Measurements from ENCODE around the gene XRCC5. TPM values are rescaled to one million over a fixed set of nuclear protein-coding genes. Genes with fewer than 3 reads are reported as not detected.

XRCC5 gene
- total RNA-seq, 2 donors from 2014 or later: 492 to 493 TPM

- H3K9ac ChIP-seq (ENCODE audit: extremely low read depth, low read length, poor library complexity, severe bottlenecking): no peak overlapping the region
- DNase-seq: no peak
- H3K27ac Mint-ChIP-seq: no peak overlapping the region
- WGBS, 2 experiments (ENCODE audit: insufficient coverage in 1 of 2, insufficient read length in 1 of 2): 94 to 95% methylated on average over 1 of the region's 1 CpG
- H3K36me3 ChIP-seq (ENCODE audit: control insufficient read depth, insufficient read depth, low read length): peaks cover 98% of the 10 kb centered on the region
- H3K36me3 Mint-ChIP-seq (ENCODE audit: low read depth): peaks cover 60% of the 10 kb centered on the region
- H3K4me1 ChIP-seq (ENCODE audit: control insufficient read depth, insufficient read depth, low read length): peaks cover 3% of the 10 kb centered on the region
- no peak overlapping the region for H3K4me3 ChIP-seq (ENCODE audit: low read length)
- no peaks in the 10 kb centered on the region for H3K9me3 Mint-ChIP-seq
- no peak overlapping the region for H3K27ac ChIP-seq (ENCODE audit: low read depth, low read length)
- no peak for TF ChIP-seq CTCF (conservative IDR thresholded peaks at IDR 0.05)
- H3K4me1 Mint-ChIP-seq: peaks cover 16% of the 10 kb centered on the region
- no peaks in the 10 kb centered on the region for H3K9me3 ChIP-seq (ENCODE audit: control insufficient read depth, low read length)
- no peaks in the 10 kb centered on the region for H3K27me3 ChIP-seq (ENCODE audit: control insufficient read depth, insufficient read depth, low read length, poor library complexity, severe bottlenecking)
- H3K27me3 Mint-ChIP-seq (ENCODE audit: insufficient read depth): no peaks in the 10 kb centered on the region
- H3K4me3 Mint-ChIP-seq: no peak overlapping the region
Observed at GRCh38 chr2:216144372-216144771, 35.2 kb downstream of the XRCC5 start.

GRCh38 chr2:216144857-216145256, 35.7 kb downstream of the XRCC5 start:
- peaks cover 60% of the 10 kb centered on the region for H3K36me3 Mint-ChIP-seq (ENCODE audit: low read depth)
- peaks cover 98% of the 10 kb centered on the region for H3K36me3 ChIP-seq (ENCODE audit: control insufficient read depth, insufficient read depth, low read length)
- no peak overlapping the region for H3K27ac Mint-ChIP-seq
- H3K27me3 ChIP-seq (ENCODE audit: control insufficient read depth, insufficient read depth, low read length, poor library complexity, severe bottlenecking): no peaks in the 10 kb centered on the region
- DNase-seq: no peak
- no peak overlapping the region for H3K27ac ChIP-seq (ENCODE audit: low read depth, low read length)
- H3K27me3 Mint-ChIP-seq (ENCODE audit: insufficient read depth): no peaks in the 10 kb centered on the region
- H3K9me3 ChIP-seq (ENCODE audit: control insufficient read depth, low read length): no peaks in the 10 kb centered on the region
- 93 to 100% methylated on average over 2 to 3 of the region's 4 CpGs for WGBS, 2 experiments (ENCODE audit: insufficient coverage in 1 of 2, insufficient read length in 1 of 2)
- H3K4me3 ChIP-seq (ENCODE audit: low read length): no peak overlapping the region
- H3K4me3 Mint-ChIP-seq: no peak overlapping the region
- peaks cover 16% of the 10 kb centered on the region for H3K4me1 Mint-ChIP-seq
- H3K9ac ChIP-seq (ENCODE audit: extremely low read depth, low read length, poor library complexity, severe bottlenecking): no peak overlapping the region
- no peak for TF ChIP-seq CTCF (conservative IDR thresholded peaks at IDR 0.05)
- H3K4me1 ChIP-seq (ENCODE audit: control insufficient read depth, insufficient read depth, low read length): peaks cover 3% of the 10 kb centered on the region
- no peaks in the 10 kb centered on the region for H3K9me3 Mint-ChIP-seq

GRCh38 chr2:216146573-216146972, 37.4 kb downstream of the XRCC5 start:
- peaks cover 16% of the 10 kb centered on the region for H3K4me1 Mint-ChIP-seq
- peaks cover 56% of the 10 kb centered on the region for H3K36me3 Mint-ChIP-seq (ENCODE audit: low read depth)
- H3K4me1 ChIP-seq (ENCODE audit: control insufficient read depth, insufficient read depth, low read length): peaks cover 3% of the 10 kb centered on the region
- peak; percentile 55 for DNase-seq
- no peak overlapping the region for H3K27ac ChIP-seq (ENCODE audit: low read depth, low read length)
- no peak overlapping the region for H3K4me3 Mint-ChIP-seq
- H3K27me3 Mint-ChIP-seq (ENCODE audit: insufficient read depth): no peaks in the 10 kb centered on the region
- H3K4me3 ChIP-seq (ENCODE audit: low read length): no peak overlapping the region
- no peaks in the 10 kb centered on the region for H3K9me3 Mint-ChIP-seq
- no peak overlapping the region for H3K27ac Mint-ChIP-seq
- no peak for TF ChIP-seq CTCF (conservative IDR thresholded peaks at IDR 0.05)
- no peaks in the 10 kb centered on the region for H3K27me3 ChIP-seq (ENCODE audit: control insufficient read depth, insufficient read depth, low read length, poor library complexity, severe bottlenecking)
- WGBS, 2 experiments (ENCODE audit: insufficient coverage in 1 of 2, insufficient read length in 1 of 2): 70 to 100% methylated on average over 1 to 4 of the region's 4 CpGs
- H3K36me3 ChIP-seq (ENCODE audit: control insufficient read depth, insufficient read depth, low read length): peaks cover 98% of the 10 kb centered on the region
- no peak overlapping the region for H3K9ac ChIP-seq (ENCODE audit: extremely low read depth, low read length, poor library complexity, severe bottlenecking)
- H3K9me3 ChIP-seq (ENCODE audit: control insufficient read depth, low read length): no peaks in the 10 kb centered on the region
